Stimulated activated naive CD8-positive, alpha-beta T cell treated with anti-CD3 and anti-CD28 coated beads, Interleukin-15, Interleukin-2, amounts not matched to agents 100 ng/mL and 50 ng/mL, for 24 hours (primary cell): ENCODE measurements around the gene ITGB6.

Experiments
- H3K27ac Mint-ChIP-seq: one replicate; pipeline ENCODE4 v1.8.0; 2021; ENCODE audit warnings: mild to moderate bottlenecking, mixed read lengths
- H3K27me3 Mint-ChIP-seq: one replicate; pipeline ENCODE4 v1.8.0; 2021; ENCODE audit warnings: mixed read lengths
- H3K36me3 Mint-ChIP-seq: one replicate; pipeline ENCODE4 v1.8.0; 2021; ENCODE audit warnings: low read depth, mixed read lengths
- H3K4me1 Mint-ChIP-seq: one replicate; pipeline ENCODE4 v1.8.0; 2021; ENCODE audit warnings: low read depth, mixed read lengths
- H3K4me3 Mint-ChIP-seq: one replicate; pipeline ENCODE4 v1.8.0; 2021; ENCODE audit warnings: mild to moderate bottlenecking, mixed read lengths
- H3K9me3 Mint-ChIP-seq: one replicate; pipeline ENCODE4 v1.8.0; 2021; ENCODE audit warnings: mixed read lengths

ITGB6 gene, protein sequence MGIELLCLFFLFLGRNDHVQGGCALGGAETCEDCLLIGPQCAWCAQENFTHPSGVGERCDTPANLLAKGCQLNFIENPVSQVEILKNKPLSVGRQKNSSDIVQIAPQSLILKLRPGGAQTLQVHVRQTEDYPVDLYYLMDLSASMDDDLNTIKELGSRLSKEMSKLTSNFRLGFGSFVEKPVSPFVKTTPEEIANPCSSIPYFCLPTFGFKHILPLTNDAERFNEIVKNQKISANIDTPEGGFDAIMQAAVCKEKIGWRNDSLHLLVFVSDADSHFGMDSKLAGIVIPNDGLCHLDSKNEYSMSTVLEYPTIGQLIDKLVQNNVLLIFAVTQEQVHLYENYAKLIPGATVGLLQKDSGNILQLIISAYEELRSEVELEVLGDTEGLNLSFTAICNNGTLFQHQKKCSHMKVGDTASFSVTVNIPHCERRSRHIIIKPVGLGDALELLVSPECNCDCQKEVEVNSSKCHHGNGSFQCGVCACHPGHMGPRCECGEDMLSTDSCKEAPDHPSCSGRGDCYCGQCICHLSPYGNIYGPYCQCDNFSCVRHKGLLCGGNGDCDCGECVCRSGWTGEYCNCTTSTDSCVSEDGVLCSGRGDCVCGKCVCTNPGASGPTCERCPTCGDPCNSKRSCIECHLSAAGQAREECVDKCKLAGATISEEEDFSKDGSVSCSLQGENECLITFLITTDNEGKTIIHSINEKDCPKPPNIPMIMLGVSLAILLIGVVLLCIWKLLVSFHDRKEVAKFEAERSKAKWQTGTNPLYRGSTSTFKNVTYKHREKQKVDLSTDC

DNA sequence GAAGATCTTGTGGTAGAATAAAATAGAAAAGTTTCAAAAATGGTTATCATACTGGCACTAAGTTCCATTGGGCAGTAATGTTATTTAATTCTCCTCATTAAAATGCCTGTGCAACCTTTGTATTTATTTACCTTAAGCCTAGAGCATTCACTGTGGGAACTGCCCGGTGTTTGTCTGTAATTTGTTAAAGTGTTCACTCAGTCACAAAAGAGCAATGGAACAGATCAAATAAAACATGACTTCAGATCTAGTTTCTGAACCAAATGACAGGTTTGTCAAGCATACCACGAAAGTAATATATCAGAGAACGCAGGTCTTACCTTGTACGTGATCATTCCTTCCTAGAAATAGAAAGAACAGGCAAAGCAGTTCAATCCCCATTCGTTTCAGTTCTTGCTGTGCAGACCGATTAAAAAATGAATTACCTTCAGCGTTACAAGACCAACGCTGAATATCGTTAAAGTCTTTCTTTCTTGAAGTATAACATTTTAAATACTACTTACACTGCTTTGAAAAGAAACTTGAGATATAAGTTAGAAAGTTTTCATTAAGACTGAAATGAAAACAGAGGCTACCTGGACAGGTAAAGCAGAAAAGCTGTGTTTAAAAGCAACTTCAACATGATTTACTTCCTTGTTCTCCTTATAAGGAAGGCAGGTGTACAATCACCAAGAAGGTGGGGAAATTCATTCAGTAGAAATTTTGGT, at the start of gene ITGB6:
ITGB6 (minus strand) TSS at position 590 of the 707 bp plus-strand sequence; CDS start at position 381, 209 bp downstream.
- H3K36me3 Mint-ChIP-seq: no peaks in the 10 kb centered on the region
- H3K9me3 Mint-ChIP-seq: no peaks in the 10 kb centered on the region
- no peaks in the 10 kb centered on the region for H3K4me1 Mint-ChIP-seq
- H3K4me3 Mint-ChIP-seq: no peak within 1 kb of the TSS
- no peak within 1 kb of the TSS for H3K27ac Mint-ChIP-seq
- no peaks in the 10 kb centered on the region for H3K27me3 Mint-ChIP-seq

DNA sequence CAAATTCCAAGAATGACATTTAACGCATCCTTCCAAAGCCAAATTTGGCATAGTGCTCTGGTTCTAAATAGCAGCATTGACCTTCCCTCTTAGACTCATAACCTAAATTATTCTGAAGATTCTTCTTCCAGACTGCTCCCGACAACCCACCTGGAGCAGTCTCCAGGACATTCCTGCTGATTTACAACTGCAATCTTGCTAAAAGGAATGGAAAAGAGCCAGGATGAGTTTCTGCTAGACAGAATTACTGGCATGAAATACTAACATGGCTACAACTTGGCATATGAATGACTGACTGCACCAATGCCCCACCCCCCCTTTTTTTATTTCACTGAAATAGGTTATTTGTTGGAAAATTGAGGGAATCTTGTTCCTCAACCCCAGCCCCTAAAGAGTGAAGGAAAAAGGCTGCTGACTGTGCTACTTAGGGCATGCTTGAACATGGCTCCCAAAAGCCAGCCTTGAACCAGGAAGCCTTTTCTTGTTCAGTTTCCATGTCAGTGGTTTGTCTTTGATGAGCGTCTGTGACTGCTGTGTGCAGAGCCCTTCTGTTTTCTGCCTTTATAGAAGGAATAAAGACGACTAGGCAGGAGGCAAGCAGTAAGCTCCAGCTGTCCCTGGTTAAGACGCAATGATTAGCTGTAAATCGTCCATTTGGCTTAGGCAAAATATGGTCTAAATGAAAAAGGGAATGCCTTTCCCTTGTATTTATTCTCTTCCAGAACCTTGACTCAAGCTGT, 47.4 kb upstream of the ITGB6 start:
- Mint-ChIP-seq H3K4me3 (no peak overlapping the region), H3K27me3 (peaks cover 6% of the 10 kb centered on the region), H3K36me3 (no peaks in the 10 kb centered on the region), H3K4me1 (no peaks in the 10 kb centered on the region), H3K9me3 (no peaks in the 10 kb centered on the region), H3K27ac (no peak overlapping the region)

DNA sequence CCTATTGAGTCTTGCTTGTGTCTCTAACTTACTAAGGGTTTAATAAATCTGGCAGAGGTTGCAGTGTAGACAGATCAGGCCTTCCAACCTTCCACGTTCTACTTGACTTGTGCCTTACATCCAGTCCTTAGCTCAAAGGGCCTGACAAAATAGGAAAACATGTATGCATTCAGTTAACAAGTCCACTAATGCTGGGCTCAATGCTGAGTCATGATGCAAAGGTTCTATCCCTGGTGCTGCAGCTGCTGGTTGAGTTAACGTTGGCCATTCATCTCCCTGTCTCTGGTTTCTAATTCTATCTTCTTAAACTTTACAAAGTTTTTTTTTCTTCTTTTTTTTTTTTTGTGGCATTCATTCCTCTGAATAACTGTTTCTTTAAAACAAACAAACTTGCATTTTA, 46.3 kb upstream of the ITGB6 start:
- H3K4me1 Mint-ChIP-seq: no peaks in the 10 kb centered on the region

DNA sequence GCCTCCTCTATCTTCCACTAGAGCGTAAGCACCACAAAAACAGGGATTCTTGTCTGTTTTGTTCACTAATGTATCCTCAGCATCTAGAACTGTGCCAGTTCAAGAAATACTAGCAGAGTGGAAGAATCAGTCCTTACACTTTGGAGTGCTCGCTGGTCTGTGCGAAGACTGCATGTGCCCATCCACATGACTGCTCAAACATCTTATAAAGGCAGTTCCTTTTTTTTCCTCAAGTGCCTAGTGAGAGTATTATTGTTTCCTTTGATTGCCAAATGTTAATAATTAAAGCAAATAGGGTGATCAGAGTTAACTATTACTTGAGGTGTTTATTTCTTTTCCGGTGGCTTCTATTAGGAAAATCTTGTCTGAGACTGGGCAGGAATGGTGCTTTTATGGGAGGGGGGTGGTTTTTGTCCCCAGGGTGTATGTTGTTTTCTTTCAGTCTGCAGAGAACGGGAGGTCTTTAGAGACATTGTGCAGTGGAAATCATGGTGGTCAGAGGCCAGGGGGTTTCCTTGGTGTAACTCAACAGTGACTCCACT, 45.6 kb upstream of the ITGB6 start:
- Mint-ChIP-seq H3K9me3 (no peaks in the 10 kb centered on the region), H3K36me3 (no peaks in the 10 kb centered on the region), H3K27me3 (no peaks in the 10 kb centered on the region), H3K27ac (no peak overlapping the region), H3K4me3 (no peak overlapping the region), H3K4me1 (no peaks in the 10 kb centered on the region)

More for the DNA sequence above, 46.3 kb upstream of the ITGB6 start:
- H3K27ac Mint-ChIP-seq: no peak overlapping the region
- H3K36me3 Mint-ChIP-seq: no peaks in the 10 kb centered on the region
- H3K27me3 Mint-ChIP-seq: no peaks in the 10 kb centered on the region
- no peaks in the 10 kb centered on the region for H3K9me3 Mint-ChIP-seq
- H3K4me3 Mint-ChIP-seq: no peak overlapping the region

DNA sequence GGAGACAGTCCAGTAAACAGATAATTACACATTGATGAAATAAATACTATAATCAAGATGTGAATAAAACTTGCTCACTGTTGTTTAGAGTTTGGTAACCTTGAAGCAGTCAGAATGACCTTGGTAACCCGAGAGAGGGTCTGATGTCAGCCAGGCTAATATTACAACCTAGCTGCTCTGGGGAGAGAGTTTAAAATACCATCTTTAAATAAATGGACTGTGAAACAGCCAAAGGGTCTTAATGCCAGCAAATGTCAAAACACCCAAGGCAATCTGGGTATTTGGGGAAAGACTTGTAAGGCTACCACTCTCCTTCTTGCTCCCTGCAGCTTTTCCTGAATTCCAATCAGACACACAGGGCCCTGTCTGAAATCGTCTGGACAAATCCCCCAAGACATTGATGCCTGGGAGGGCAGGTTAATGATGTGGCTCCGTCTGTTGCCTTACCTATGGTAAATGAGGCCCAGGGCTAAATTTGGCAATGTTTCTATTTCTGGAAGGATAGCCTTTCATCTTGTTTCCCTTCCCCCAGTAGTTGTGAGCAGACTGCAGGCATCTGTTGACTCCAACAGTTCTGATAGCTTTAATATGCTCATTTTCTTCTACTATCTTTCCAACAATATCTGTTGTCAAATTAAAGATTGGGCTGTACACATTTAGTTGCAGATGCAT, 43.0 kb upstream of the ITGB6 start:
- Mint-ChIP-seq H3K27me3 (peaks cover 7% of the 10 kb centered on the region), H3K9me3 (no peaks in the 10 kb centered on the region), H3K36me3 (no peaks in the 10 kb centered on the region), H3K4me3 (no peak overlapping the region), H3K4me1 (no peaks in the 10 kb centered on the region), H3K27ac (no peak overlapping the region)

DNA sequence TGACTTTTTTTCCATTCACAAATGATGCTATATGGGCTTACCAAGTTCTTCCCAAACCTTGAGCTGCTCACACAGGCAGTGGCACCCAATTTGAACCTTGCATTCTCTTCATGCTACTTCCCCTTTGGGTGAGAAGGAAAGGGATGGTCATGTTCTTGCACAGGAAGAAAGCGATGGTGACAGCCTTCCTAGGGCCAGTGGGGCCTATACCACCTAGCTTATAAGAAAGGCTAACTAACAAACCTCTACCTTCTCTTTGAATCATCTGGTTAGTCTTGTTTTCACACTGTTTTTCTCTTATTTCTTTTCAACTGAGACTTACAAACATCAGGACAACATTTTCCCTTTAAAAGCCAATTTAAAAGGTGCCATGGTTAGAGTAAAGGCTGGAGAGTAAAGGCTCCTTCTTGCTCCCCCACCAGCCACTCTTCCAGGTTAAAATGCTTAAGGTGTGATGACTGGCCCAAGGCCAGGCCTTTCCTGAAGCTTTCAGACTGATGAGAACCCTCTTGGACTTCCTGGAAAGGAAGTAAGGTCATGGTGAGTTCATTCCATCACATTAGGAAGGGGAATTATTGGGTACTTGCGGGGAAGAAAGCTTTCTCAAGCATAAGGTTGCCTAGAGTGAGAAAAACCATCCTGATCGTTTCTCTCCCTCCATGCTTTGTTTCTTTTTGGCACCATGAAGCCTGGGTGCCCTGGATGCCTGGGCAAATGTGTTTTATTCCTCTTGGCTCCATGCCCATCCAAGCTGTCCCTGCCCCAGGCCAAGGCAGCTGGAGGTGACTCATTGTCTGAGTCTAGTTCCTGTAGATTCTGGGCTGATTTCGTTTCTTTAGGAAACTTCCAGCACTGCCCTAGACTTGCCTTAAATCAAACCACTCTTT, 41.4 kb upstream of the ITGB6 start:
- Mint-ChIP-seq H3K4me1 (no peaks in the 10 kb centered on the region), H3K27ac (no peak overlapping the region), H3K9me3 (no peaks in the 10 kb centered on the region), H3K4me3 (no peak overlapping the region), H3K36me3 (no peaks in the 10 kb centered on the region), H3K27me3 (peaks cover 12% of the 10 kb centered on the region)

DNA sequence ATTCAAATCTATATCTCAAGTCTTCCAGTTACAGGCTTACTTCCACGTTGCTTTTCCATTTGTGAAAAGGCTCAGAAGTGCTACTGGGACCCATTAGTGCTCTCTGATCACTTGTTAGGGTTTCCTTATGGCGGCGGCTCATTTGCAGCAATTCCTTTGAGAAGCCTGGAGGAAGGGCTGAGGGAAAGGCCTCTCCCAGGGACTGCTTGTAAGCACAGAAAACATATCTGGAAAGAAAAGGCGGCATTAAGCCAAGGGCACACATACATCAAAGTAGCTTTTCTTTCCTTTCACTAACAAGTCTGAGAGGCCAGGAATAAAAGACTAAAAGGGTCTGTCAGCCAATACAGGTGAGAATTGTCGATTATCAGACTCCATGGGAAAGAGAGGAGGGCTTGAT, 39.4 kb upstream of the ITGB6 start:
- Mint-ChIP-seq H3K4me1 (no peaks in the 10 kb centered on the region), H3K27ac (no peak overlapping the region), H3K27me3 (peaks cover 12% of the 10 kb centered on the region), H3K4me3 (no peak overlapping the region), H3K9me3 (no peaks in the 10 kb centered on the region), H3K36me3 (no peaks in the 10 kb centered on the region)

DNA sequence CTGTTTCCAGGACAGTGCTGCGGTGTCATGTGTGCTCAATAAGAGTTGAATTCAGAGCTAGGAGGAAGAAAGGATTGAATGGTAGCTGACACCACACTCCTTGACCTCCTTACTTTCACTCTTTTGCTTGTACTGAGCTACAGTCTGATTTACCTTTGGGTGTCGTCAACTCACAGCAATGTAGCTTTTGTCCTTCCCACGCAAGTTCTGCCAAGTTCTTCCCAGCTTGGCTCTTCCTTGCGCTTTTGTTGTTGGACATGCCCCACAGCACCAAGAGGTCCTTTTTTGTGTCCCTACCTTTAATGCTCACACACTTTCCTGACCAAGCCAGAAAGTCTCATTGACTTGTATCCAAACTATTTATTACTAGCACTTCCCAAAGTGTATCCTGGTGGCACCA, 38.3 kb upstream of the ITGB6 start:
- H3K36me3 Mint-ChIP-seq: no peaks in the 10 kb centered on the region
- no peaks in the 10 kb centered on the region for H3K4me1 Mint-ChIP-seq
- no peak overlapping the region for H3K27ac Mint-ChIP-seq
- H3K4me3 Mint-ChIP-seq: no peak overlapping the region
- H3K27me3 Mint-ChIP-seq: peaks cover 17% of the 10 kb centered on the region
- H3K9me3 Mint-ChIP-seq: no peaks in the 10 kb centered on the region

DNA sequence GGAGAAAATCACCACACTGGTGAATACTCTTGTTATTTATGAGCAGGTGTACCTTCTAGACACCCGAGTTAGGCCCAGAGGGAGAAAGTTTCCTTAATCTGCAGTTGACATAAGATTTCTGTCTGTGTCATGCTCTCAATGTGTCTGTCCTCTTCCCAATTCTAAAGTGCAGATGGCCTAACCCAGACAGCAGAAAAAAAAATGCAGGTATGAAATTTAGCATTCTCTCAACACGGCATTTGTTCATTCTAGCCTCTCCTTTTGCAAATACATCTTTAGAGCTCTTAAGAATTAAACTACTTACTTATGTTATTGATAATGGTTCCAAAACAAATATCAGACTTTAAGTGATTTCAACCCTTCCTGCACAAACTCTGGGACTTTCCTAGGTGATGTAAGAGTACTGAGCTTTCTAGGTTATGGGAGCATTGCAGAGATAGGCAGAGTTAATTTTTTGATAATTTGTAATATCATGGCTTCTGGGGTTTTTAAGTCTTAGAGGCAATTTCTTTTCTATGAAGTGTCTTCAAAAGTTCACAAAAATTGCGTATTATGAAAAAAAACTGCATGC, 32.9 kb upstream of the ITGB6 start:
- Mint-ChIP-seq H3K9me3 (no peaks in the 10 kb centered on the region), H3K36me3 (no peaks in the 10 kb centered on the region), H3K27me3 (peaks cover 10% of the 10 kb centered on the region), H3K4me3 (no peak overlapping the region), H3K27ac (no peak overlapping the region), H3K4me1 (no peaks in the 10 kb centered on the region)

DNA sequence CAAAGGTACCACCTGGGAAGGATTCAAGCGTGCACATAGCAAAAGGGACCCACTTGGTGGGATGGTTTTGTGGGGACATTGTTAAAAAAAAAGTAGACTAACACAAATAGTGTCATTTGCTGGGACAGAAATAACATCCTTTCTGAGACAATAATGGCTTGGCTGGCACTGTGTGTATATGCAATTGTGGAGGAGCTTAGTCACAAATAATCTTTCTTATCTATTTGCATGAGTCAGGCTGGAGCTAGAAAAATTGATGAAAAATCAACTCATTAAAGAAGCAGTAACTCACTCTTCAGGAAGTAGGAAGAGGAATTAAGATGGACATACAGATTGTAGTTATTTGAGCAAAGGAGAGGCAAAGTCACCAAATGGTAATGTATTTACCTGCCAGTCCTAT, 29.5 kb upstream of the ITGB6 start:
- Mint-ChIP-seq H3K4me1 (peaks cover 11% of the 10 kb centered on the region), H3K9me3 (no peaks in the 10 kb centered on the region), H3K27ac (no peak overlapping the region), H3K27me3 (peaks cover 16% of the 10 kb centered on the region), H3K36me3 (no peaks in the 10 kb centered on the region), H3K4me3 (no peak overlapping the region)

DNA sequence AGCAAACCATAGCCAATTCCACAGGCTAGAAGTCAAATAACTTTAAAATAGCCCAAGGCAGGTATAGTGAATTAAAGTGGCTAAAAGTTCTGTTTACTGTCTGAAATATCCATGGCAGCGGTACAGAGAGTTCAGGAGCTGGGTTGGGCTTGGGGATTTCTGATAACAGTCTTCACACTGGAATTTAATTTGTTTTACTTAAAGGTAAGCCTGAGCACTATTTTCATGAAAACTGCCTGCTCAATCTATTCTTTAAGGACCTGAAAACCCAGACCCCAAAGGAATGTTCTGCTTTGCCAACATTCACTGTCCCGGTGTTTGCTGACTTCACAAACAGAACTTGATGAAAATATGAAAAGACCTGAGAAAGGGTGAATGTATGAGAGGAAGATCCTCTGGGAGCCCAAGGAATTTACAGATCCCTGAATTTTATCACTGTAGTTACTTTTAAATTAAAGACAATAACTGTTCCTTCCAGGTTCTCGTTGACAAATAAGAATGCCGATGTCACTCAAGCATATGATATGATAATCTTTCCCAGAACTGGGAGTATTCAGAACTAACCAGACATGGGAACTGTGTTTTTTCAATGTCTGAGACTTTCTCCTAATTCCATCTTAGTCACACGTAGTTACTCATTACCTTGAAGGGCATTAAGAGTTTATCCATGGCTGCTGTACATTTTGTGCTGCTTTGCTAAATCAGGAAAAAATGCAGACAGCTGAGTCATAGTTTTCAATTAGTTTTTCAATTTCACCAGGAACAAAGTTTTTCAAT, 28.3 kb upstream of the ITGB6 start:
- H3K4me1 Mint-ChIP-seq: peaks cover 24% of the 10 kb centered on the region
- H3K27ac Mint-ChIP-seq: no peak overlapping the region
- peaks cover 11% of the 10 kb centered on the region for H3K27me3 Mint-ChIP-seq
- no peak overlapping the region for H3K4me3 Mint-ChIP-seq
- H3K9me3 Mint-ChIP-seq: no peaks in the 10 kb centered on the region
- H3K36me3 Mint-ChIP-seq: no peaks in the 10 kb centered on the region

DNA sequence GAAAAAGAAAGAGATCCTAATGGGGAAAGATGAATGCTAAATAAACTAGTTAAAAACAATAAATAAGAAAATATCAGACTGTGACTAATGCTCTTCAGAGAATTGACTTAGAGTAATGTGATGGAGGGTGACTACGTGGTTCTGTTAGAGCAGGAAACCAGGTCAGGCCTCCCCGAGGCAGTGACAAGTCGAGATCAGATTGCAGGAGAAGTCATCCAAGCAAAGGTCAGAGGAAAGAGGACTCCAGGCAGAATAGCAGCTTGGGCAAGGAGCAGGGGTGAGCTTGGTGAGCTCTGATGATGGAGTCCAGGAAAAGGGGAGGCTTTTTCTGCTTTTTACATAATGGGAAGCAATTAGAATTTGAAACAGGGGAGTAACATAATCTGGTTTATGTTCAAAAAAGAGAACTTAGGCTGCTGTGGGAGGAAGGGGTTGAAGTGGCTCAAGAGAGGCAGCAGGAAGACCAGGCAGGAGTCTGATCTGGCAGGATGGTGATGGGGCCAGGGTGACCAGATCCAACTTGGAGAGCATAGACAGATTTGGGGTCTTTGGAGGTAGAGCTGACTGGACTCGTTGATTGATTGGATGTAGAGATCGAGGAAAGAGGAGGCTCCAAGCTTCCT, 27.3 kb upstream of the ITGB6 start:
- no peak overlapping the region for H3K27ac Mint-ChIP-seq
- H3K36me3 Mint-ChIP-seq: no peaks in the 10 kb centered on the region
- H3K4me1 Mint-ChIP-seq: peaks cover 30% of the 10 kb centered on the region
- H3K27me3 Mint-ChIP-seq: peaks cover 11% of the 10 kb centered on the region
- H3K9me3 Mint-ChIP-seq: no peaks in the 10 kb centered on the region
- H3K4me3 Mint-ChIP-seq: no peak overlapping the region
